DND-41 (cell line): Measurements from ENCODE around the gene TMEM184B.

Source experiments
- EZH2 ChIP-seq: IDR thresholded peaks from 3 replicates; pipeline ENCODE4 v1.6.1; 2012; ENCODE audit warnings: borderline replicate concordance, low read depth, mild to moderate bottlenecking, moderate library complexity, low read length, inconsistent platforms; ENCODE audit not compliant: severe bottlenecking
- TF ChIP-seq, protein P1 (sequence below): IDR thresholded peaks from 2 replicates; pipeline ENCODE4 v1.5.1; 2012; ENCODE audit warnings: borderline replicate concordance, low read length, moderate library complexity, mild to moderate bottlenecking; ENCODE audit not compliant: poor library complexity, severe bottlenecking; ENCODE audit errors: extremely low read depth

- TF ChIP-seq, protein P1, sequence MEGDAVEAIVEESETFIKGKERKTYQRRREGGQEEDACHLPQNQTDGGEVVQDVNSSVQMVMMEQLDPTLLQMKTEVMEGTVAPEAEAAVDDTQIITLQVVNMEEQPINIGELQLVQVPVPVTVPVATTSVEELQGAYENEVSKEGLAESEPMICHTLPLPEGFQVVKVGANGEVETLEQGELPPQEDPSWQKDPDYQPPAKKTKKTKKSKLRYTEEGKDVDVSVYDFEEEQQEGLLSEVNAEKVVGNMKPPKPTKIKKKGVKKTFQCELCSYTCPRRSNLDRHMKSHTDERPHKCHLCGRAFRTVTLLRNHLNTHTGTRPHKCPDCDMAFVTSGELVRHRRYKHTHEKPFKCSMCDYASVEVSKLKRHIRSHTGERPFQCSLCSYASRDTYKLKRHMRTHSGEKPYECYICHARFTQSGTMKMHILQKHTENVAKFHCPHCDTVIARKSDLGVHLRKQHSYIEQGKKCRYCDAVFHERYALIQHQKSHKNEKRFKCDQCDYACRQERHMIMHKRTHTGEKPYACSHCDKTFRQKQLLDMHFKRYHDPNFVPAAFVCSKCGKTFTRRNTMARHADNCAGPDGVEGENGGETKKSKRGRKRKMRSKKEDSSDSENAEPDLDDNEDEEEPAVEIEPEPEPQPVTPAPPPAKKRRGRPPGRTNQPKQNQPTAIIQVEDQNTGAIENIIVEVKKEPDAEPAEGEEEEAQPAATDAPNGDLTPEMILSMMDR = no peak
- TF ChIP-seq EZH2 = no peak
These were observed 98.2 kb downstream of the TMEM184B start for GRCh38 chr22:38174626-38175025.
